PC-9 (cell line): ENCODE measurements around the gene CEP162.
"Not testable (repeated sequence)": the region's sequence is repeated elsewhere in the genome, so short reads cannot be mapped to it uniquely, and the experiment has no call there.

ENCODE experiments used
- EZH2 ChIP-seq: fragments of 200-600 bp; sonication (generic); IDR thresholded peaks from 2 replicates; pipeline ENCODE4 v1.8.0; 2017; ENCODE audit warnings: antibody characterized with exemption, low read depth
- TF ChIP-seq, protein P1 (sequence below): fragments of 200-600 bp; sonication (generic); conservative IDR thresholded peaks from 2 replicates; pipeline ENCODE4 v1.6.1; 2017; ENCODE audit warnings: mixed run types, antibody characterized with exemption, mild to moderate bottlenecking, moderate library complexity

DNA sequence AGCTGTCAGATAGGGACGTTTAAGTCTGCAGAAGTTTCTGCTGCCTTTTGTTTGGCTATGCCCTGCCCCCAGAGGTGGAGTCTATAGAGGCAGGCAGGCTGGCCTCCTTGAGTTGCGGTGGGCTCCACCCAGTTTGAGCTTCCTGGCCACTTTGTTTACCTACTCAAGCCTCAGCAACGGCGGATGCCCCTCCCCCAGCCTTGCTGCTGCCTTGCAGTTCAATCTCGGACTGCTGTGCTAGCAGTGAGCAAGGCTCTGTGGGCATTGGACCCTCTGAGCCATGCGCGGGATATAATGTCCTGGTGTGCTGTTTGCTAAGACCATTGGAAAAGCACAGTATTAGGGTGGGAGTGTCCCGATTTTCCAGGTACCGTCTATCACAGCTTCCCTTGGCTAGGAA is 94.1 kb downstream of the CEP162 start:
- TF ChIP-seq, protein P1, sequence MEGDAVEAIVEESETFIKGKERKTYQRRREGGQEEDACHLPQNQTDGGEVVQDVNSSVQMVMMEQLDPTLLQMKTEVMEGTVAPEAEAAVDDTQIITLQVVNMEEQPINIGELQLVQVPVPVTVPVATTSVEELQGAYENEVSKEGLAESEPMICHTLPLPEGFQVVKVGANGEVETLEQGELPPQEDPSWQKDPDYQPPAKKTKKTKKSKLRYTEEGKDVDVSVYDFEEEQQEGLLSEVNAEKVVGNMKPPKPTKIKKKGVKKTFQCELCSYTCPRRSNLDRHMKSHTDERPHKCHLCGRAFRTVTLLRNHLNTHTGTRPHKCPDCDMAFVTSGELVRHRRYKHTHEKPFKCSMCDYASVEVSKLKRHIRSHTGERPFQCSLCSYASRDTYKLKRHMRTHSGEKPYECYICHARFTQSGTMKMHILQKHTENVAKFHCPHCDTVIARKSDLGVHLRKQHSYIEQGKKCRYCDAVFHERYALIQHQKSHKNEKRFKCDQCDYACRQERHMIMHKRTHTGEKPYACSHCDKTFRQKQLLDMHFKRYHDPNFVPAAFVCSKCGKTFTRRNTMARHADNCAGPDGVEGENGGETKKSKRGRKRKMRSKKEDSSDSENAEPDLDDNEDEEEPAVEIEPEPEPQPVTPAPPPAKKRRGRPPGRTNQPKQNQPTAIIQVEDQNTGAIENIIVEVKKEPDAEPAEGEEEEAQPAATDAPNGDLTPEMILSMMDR: not testable (repeated sequence)
- not testable (repeated sequence) for TF ChIP-seq EZH2
